Measurements from ENCODE around the gene DGKA. TPM values are rescaled to one million over a fixed set of nuclear protein-coding genes. Genes with fewer than 3 reads are reported as not detected.
"Not testable (repeated sequence)": the region's sequence is repeated elsewhere in the genome, so short reads cannot be mapped to it uniquely, and the experiment has no call there.

The DGKA gene
- polyA plus RNA-seq, 3 donors = 17.2 to 17.8 (median 17.7) TPM

DNA sequence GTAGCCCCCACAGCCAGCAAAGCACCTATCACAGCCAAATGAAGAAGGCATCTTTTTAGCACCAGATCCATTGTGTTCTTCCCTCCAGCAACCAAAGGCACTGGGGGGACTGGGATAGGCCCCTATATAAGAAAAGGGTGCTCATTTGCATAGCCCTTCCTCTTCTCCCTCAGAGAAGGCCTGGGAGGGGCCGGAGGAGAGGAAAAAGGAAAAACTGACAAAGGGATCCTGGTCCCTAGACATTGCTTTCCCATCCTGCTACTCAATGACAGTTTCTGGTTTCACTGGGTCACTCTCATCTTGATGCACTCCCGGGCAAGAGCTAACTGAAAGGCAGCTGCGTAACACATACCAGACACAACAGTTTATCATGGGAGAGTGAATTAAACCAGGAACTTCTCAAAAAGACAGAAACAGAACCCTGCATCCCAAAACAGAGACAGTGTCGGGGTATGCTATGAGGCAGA is 35.0 kb downstream of the DGKA start, which contains the start of gene PMEL:
PMEL (minus strand) TSS at position 102 of the 467 bp plus-strand sequence; CDS start at position 71, 31 bp downstream.
- no peak for DNase-seq (ENCODE audit: low read depth in 3 of 3, low spot score in 2 of 3)

DNA sequence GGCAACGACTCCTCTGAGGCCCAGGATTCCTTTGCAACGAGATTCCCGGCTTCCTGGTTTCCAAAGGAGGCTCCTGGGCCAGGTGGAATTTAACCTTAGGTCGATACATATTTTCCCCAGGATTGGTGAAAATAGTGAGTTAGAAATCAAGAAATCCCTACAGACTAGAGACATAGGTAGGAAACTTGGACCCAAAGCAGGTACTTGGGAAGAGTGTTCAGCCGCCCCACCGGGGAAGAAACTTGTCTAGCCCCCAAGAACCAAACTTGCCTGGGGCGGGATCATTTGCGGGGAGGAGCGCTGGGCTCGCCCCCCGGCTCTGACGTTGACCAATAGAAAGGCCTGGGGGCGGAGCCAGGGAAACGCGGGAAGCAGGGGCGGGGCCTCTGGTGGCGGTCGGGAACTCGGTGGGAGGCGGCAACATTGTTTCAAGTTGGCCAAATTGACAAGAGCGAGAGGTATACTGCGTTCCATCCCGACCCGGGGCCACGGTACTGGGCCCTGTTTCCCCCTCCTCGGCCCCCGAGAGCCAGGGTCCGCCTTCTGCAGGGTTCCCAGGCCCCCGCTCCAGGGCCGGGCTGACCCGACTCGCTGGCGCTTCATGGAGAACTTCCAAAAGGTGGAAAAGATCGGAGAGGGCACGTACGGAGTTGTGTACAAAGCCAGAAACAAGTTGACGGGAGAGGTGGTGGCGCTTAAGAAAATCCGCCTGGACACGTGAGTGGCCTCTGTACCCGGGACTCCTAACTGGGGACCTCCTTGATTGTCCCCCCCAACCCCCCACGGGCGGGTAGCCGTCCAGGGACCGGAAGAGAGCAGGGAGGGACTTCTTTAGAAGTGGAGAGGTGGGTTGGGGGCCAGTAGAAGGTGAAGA is 35.7 kb downstream of the DGKA start, which contains the start of gene CDK2:
CDK2 (plus strand) TSS at position 423 of the 874 bp plus-strand sequence; CDS start at position 602, 179 bp downstream.
- peak; percentile 72 to 85 (median 79) for DNase-seq (ENCODE audit: low read depth in 3 of 3, low spot score in 2 of 3)

DNA sequence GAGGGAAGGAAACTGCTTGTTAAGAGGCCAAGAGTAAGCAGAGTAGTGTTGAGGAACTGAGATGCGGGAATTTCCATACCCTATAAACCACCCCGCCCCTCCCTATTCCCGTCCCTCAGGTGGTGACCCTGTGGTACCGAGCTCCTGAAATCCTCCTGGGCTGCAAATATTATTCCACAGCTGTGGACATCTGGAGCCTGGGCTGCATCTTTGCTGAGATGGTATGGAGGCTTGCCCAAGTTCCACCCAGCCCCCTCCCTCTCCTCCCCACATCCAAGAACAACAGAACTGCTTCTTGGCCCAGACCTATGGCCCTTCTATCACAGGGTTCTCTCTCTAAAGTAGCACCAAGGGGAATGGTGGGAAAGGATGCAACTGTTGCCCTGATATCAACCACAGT is 38.4 kb downstream of the DGKA start:
- DNase-seq (ENCODE audit: low read depth in 3 of 3, low spot score in 2 of 3) = no peak

DNA sequence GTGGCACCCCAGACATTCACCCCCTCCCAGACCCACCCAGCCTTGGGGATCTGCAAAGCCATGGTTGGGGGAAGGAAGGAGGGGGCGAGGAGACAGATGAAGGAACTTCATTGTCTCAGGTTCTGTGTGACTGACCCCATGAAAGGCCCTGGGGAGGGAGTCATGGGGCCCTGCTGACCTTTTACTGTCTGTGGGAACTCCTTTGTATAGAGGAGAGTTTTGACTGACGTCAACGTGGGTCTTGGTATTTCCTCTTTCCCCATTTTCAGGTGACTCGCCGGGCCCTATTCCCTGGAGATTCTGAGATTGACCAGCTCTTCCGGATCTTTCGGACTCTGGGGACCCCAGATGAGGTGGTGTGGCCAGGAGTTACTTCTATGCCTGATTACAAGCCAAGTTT is 39.8 kb downstream of the DGKA start:
- DNase-seq (ENCODE audit: low read depth in 3 of 3, low spot score in 2 of 3) = no peak

DNA sequence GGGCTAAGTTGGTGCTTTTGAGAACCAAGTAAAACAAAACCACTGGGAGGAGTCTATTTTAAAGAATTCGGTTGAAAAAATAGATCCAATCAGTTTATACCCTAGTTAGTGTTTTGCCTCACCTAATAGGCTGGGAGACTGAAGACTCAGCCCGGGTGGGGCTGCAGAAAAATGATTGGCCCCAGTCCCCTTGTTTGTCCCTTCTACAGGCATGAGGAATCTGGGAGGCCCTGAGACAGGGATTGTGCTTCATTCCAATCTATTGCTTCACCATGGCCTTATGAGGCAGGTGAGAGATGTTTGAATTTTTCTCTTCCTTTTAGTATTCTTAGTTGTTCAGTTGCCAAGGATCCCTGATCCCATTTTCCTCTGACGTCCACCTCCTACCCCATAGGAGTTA is 41.1 kb downstream of the DGKA start:
- no peak for DNase-seq (ENCODE audit: low read depth in 3 of 3, low spot score in 2 of 3)

DNA sequence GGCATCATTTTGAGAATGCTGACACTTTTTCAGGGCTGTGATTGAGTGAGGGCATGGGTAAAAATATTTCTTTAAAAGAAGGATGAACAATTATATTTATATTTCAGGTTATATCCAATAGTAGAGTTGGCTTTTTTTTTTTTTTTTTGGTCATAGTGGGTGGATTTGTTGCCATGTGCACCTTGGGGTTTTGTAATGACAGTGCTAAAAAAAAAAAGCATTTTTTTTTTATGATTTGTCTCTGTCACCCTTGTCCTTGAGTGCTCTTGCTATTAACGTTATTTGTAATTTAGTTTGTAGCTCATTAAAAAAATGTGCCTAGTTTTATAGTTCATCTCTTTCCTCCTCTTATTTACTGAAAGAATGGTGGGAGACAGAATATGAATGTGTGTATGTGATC is 41.5 kb downstream of the DGKA start:
- DNase-seq (ENCODE audit: low read depth in 3 of 3, low spot score in 2 of 3) = no peak

DNA sequence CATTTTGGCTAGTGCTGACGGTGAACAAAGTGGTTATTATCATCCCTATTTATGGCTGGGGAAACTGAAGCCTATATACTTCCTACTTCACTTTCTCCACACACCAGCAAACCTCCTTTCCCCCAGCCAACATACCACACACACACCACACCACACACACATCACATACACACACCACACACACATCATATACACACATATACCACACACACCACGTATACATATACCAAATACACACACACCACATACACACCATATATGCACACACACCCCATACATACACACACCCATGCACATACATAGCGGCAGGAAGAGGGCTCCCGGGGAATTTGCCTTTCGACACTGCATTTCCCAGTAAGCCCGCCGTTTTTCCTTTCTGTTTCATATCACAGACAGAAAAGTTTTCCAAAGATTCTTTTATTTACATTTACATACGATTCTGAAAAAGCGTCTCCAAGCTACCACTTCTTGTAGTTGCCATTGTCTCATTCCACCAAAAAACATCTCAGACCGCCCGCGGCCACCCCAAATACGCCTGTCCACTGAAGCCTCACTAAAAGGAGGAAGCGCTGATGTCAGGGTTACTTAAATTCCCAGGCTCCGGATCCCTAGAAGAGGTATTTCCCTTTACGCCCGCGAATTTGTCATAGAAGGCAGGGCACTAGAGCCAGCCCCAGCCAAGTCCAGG is 42.1 kb downstream of the DGKA start:
- DNase-seq (ENCODE audit: low read depth in 3 of 3, low spot score in 2 of 3) = no peak

DNA sequence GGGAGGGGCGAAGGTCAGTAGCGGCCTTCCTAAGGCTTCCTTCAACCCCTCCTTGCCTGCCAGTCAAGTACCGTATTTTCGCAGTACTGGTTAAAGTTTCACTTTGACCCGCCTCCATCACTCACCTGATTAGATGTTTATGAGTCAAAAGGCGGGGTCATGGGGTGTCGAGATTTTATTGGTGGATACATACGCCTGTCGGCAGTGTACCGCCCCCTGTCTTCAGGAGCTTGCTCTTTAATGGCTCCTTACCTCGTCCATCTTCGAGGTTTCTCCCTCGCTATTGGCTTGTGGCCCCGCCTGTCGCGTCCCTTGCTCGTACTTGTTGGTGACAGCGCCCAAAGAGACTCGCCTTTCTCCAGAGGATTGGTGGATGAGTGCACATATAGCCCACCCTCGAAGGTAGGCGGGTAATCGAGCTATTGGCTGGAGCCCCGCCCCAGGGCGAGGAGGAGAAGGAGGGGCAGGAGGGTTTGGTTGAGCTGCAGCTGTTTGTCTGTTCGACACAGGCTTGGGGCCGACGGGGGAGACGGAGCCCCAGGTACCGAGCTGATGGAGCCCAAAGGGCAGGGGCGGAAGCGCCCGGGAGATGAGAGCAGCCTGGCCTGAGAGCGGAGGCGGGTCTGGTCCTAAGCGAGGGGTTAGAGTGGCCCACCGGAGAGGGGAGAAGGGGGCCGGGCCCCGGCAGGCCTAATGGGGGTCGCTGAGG is 42.8 kb downstream of the DGKA start, which contains the start of gene RAB5B:
RAB5B (plus strand) TSS at position 480 of the 709 bp plus-strand sequence. CDS start 12,883 bp downstream, outside the sequence.
- DNase-seq (ENCODE audit: low read depth in 3 of 3, low spot score in 2 of 3) = peak; percentile 99

DNA sequence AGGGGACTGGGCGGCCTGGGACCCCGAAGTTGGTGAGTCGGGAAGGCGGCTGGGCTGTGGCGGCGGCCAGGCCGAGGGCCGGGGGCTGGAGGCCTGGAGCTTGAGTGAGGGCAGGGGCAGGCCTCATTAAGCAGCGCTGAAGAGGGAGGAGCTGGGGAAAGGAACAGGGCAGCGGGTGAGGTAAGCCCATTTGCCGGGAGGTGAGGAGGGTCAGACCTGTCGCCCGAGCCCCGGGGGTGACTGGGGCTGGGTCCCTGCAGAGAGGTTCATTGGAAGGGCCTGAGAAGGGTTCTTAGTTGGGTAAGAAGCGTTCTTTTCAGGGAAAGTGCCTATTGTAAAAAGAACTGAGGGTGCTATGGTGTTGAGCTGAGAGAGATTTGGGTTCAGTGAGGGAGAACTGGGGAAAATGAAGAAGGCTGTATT is 43.4 kb downstream of the DGKA start:
- no peak for DNase-seq (ENCODE audit: low read depth in 3 of 3, low spot score in 2 of 3)

DNA sequence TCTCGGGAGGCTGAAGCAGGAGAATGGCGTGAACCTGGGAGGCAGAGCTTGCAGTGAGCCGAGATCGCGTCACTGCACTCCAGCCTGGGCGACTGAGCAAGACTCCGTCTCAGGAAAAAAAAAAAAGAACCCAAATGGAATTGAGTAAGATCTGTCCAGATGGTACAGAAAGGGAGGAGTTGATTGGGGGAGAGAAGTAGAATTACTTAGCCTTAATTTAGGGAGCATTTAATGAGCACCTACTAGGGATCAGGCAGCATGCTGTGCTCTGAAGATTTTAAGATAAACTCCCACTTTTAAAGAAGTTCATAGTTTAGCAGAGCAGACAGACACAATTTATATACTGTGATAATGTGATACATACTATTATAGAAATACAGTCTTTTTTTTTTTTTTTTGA is 47.4 kb downstream of the DGKA start:
- DNase-seq (ENCODE audit: low read depth in 3 of 3, low spot score in 2 of 3) = no peak

DNA sequence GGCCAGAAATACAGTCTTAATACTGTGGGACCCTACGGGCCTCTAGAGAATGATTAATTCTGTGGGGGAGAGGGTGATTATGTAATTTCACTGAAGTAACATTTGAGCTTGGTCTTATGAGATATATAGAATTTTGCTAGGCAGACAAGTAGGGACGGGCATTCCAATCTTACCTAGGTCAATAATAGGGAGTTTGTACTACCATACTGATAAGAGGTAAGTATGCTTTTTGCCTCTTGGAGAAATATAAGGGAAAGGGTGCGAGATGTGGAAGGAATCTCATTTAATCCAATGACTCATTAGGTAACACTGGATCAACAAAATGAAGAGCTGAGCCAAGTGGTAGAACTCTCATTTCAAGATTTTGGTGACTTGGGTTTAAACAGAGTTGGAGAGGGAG is 48.1 kb downstream of the DGKA start:
- DNase-seq (ENCODE audit: low read depth in 3 of 3, low spot score in 2 of 3) = no peak

DNA sequence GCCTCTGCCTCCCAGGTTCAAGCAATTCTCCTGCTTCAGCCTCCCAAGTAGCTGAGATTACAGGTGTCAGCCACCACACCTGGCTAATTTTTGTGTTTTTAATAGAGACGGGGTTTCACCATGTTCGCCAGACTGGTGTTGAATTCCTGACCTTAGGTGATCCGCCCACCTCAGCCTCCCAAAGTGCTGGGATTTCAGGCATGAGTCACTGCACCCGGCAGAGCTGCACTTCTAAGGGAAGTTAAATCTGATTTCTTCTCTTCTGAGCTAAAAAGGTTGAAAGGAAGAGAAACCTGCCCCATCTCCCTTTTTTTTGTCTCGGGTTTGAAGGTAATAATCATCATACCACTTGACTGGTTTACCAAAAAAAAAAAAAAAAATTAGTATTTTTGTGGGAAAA is 50.9 kb downstream of the DGKA start:
- not testable (repeated sequence) for DNase-seq (ENCODE audit: low read depth in 3 of 3, low spot score in 2 of 3)

DNA sequence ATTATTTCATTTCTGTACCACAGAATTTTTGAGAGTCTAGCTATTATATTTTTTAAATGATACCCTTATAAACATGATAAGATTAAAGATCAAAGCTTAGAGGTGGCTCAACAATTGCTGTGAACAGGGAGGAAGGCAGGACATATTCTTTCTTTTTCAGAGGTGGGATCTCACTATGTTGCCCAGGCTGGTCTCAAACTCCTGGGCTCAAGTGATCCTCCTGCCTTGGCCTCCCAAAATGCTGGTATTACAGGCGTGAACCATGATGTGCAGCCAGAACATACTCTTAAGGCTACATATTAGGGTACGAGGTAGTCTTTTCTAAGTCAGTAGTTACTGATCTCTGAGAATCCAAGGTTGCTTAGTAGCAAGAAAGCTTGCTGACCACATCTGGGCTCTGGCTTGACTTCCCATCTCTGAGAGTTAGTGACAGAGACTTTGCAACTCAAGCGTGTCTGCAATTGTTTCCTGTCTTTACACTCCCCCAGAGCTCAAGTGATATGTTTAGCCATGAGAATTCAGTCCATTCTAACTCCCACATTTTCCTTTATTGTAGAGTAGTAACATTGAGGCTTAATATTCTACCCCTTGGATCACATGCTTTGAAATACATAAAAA is 51.5 kb downstream of the DGKA start:
- DNase-seq (ENCODE audit: low read depth in 3 of 3, low spot score in 2 of 3) = no peak

DNA sequence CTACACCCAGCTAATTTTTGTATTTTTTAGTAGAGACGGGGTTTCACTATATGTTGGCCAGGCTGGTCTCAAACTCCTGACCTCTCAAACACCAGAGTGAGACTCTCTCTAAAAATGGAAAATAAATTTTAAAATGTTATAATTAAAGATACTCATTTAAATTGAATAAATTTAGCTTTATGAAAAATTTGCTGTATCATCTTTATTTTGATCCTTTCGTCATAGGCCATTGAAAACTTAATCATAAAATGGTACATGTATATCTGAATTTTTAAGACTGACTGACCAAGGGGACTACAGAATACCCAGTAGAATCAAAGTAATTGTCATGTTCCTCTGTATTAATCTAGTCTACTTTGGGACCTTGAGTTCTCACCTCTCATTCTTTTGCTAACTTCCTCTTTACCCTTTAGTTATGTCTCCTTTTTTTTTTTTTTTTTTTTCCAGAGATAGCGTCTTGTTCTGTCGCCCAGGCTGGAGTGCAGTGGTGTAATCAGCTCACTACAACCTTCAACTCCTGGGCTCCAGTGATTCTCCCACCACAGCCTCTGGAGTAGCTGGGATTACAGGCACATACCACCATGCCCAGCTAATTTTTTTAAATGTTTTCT is 52.4 kb downstream of the DGKA start:
- DNase-seq (ENCODE audit: low read depth in 3 of 3, low spot score in 2 of 3) = no peak

DNA sequence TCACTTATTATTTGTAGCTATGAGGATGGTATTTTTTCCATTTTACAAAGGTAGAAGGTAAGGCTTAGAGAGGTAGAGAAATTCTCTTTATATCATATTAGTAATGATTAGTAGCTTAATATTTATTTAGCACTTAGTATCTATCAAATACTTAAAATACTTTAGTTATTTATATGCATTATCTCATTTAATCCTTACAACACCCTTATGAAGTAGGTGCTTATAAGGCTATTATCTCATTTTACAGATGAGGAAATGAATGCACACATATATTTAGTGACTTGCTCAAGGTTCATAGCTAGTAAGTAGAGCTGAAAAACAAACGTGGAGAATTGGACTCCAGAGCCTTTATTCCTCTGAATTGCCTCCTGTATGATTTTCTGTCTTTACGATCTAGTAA is 53.9 kb downstream of the DGKA start:
- DNase-seq (ENCODE audit: low read depth in 3 of 3, low spot score in 2 of 3) = no peak

DNA sequence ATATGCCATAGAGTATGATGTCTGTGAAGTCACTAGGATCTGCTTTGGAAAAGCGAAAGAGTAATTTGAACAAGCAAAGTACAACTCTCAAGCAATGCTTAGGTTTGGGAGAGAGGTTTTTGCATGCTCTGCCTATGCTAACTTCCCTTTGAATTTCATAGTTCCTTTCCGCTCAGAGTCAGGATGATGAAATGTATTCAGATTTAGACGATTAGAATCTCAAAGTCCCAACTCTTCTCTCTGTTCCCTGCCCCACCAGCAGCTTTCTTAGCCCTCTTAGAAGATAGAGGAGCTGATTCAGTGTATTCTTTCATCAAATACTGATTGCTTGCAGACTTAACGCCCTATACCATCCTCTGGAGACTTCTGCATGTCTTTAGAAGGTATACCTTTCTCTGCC is 54.4 kb downstream of the DGKA start:
- no peak for DNase-seq (ENCODE audit: low read depth in 3 of 3, low spot score in 2 of 3)

DNA sequence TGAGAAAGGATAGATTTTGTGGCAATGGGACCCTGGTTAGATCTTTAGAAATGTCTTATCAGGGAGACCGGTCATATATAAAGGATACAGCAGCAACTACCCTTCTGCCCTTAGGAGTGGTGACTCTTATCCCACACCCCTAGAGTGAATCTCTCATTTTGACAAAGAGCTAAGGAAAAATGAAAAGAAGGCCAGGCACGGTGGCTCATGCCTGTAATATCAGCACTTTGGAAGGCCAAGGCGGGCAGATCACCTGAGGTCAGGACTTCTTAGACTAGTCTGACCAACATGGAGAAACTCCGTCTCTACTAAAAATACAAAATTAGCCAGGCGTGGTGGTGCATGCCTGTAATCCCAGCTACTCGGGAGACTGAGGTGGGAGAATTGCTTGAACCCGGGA is 55.0 kb downstream of the DGKA start:
- DNase-seq (ENCODE audit: low read depth in 3 of 3, low spot score in 2 of 3) = not testable (repeated sequence)

DNA sequence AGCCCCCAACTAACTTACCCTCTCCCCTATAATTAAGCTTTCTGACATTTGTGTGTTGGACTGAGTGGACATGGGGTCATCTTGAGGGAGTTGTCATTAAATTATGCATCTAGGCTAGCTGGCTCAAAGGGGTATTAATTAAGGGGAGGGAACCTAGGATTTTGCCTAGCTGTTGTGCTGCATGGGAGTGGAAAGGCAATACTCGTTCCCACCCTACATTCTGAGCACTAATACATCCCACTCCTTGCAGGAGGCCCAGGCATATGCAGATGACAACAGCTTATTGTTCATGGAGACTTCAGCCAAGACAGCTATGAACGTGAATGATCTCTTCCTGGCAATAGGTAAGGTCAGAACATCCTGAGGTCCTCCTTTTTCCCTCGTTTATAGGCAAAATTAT is 60.1 kb downstream of the DGKA start:
- DNase-seq (ENCODE audit: low read depth in 3 of 3, low spot score in 2 of 3) = no peak

DNA sequence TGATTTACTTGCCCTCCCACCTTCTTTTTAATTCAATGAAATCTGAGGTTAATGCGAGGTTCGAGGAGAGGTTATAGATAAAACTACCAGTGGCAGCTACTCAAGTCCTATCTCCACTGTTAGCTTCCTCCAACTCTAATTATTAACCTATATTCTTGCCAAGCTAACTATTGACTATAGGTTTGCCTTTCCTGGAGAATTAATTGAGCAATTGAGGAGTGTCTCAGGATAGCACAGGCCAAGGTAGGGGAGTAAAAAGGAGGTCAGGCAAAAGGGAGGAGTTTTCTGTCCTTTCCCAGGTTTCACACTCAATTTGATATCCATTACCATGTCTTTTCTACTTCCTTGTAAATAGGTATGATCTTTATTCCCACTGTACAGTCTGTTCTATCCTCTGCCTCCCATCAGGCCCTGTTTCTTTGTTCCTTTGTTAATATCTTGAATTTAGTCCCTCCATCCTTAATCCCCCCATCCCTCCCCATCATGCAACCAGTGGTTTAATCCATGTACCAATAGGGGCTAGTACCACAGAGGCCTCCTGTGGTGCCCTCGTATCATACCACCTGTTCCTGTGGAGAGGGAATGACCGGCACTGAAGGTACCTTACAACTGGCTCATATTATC is 62.4 kb downstream of the DGKA start:
- no peak for DNase-seq (ENCODE audit: low read depth in 3 of 3, low spot score in 2 of 3)

DNA sequence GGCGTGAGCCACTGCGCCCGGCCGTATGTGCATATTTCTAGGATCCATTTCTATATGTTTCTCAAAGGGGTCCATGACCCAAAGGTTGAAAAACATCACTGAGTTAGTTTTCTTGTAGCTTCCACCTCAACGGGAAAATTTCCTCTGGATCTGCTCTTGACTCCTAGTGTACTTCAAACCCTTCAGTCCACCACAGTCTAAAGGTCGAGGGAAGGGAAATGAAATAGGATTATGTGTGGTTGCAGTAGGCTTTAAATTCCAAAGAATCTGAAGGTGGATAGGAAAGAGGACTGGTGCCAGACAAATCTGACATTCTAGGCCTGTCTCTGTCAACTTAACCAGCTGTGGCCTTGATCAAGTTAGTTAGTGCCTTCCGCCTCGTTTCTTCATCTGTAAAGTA is 64.4 kb downstream of the DGKA start:
- no peak for DNase-seq (ENCODE audit: low read depth in 3 of 3, low spot score in 2 of 3)

Data from right renal cortex interstitium (tissue), 3 donors.